CD14-positive monocyte (primary cell): ENCODE results near the gene TGFBR3. TPM values are rescaled to one million over a fixed set of nuclear protein-coding genes. Genes with fewer than 3 reads are reported as not detected.

Experiments used
- DNase-seq, 3 donors: peaks; one replicate each; pipeline ENCODE4 v3.0.0-alpha.2; 2011 to 2022
- H2AFZ ChIP-seq: 2 replicates; pipeline ENCODE4 v1.6.0; 2012; ENCODE audit warnings: mild to moderate bottlenecking, low read depth, low read length, inconsistent platforms; ENCODE audit not compliant: insufficient read depth, poor library complexity, severe bottlenecking
- H3K27ac ChIP-seq, 2 donors: 1 replicate in 1 of 2; 2 replicates in 1 of 2; pipeline ENCODE4 v1.5.1; 2012 to 2013; ENCODE audit warnings: low read length in 2 of 2, control low read depth in 1 of 2, inconsistent platforms in 1 of 2, low read depth in 1 of 2, mild to moderate bottlenecking in 1 of 2
- H3K27me3 ChIP-seq, 2 donors: one replicate each; pipeline versions ENCODE4 v1.6.0 to v1.6.1; 2011 to 2013; ENCODE audit warnings: low read length in 2 of 2; ENCODE audit not compliant: control insufficient read depth in 2 of 2, insufficient read depth in 2 of 2
- H3K36me3 ChIP-seq, 2 donors: replicated peaks in 1 of 2; 1 replicate in 1 of 2; 2 replicates in 1 of 2; pipeline versions ENCODE4 v1.5.1 to v1.6.1; 2012 to 2013; ENCODE audit warnings: low read length in 2 of 2, control low read depth in 1 of 2, inconsistent platforms in 1 of 2, mild to moderate bottlenecking in 1 of 2; ENCODE audit not compliant: insufficient read depth in 2 of 2, control insufficient read depth in 1 of 2
- H3K4me1 ChIP-seq, 2 donors: 1 replicate in 1 of 2; 2 replicates in 1 of 2; pipeline versions ENCODE4 v1.5.1 to v1.6.1; 2012 to 2013; ENCODE audit warnings: low read length in 2 of 2, control low read depth in 1 of 2, inconsistent platforms in 1 of 2, mild to moderate bottlenecking in 1 of 2, moderate library complexity in 1 of 2; ENCODE audit not compliant: insufficient read depth in 2 of 2, control insufficient read depth in 1 of 2
- H3K4me2 ChIP-seq: replicated peaks from 2 replicates; pipeline ENCODE3; 2012; ENCODE audit warnings: low read length, moderate library complexity, mild to moderate bottlenecking; ENCODE audit not compliant: poor library complexity, severe bottlenecking; ENCODE audit errors: extremely low read depth
- H3K4me3 ChIP-seq, 3 experiments: fragments of 200-600 bp in 1 of 3; sonication (generic) in 1 of 3; replicated peaks in 1 of 3; 1 replicate in 2 of 3; 2 replicates in 1 of 3; pipeline ENCODE4 v1.5.1; 2011 to 2013; ENCODE audit warnings: low read length in 3 of 3, mild to moderate bottlenecking in 3 of 3, control low read depth in 2 of 3, low read depth in 2 of 3, inconsistent platforms in 1 of 3, moderate library complexity in 1 of 3
- H3K79me2 ChIP-seq: 2 replicates; pipeline ENCODE4 v1.6.0; 2012; ENCODE audit warnings: mild to moderate bottlenecking, control low read depth, inconsistent platforms, low read length, moderate library complexity; ENCODE audit not compliant: insufficient read depth
- H3K9ac ChIP-seq: 2 replicates; pipeline ENCODE4 v1.6.0; 2017; ENCODE audit warnings: low read length, mild to moderate bottlenecking; ENCODE audit not compliant: insufficient read depth, poor library complexity, severe bottlenecking
- H3K9me3 ChIP-seq, 2 donors: replicated peaks in 1 of 2; 1 replicate in 1 of 2; 2 replicates in 1 of 2; pipeline versions ENCODE4 v1.5.1 to v1.6.1; 2012 to 2013; ENCODE audit warnings: low read length in 2 of 2, control low read depth in 1 of 2; ENCODE audit not compliant: control insufficient read depth in 1 of 2, insufficient read depth in 1 of 2
- H4K20me1 ChIP-seq: 2 replicates; pipeline ENCODE4 v1.6.0; 2012; ENCODE audit warnings: mild to moderate bottlenecking, low read length, control low read depth, moderate library complexity; ENCODE audit not compliant: insufficient read depth
- H3K27ac Mint-ChIP-seq, 7 donors: one replicate each; pipeline ENCODE4 v1.8.0; 2020; ENCODE audit warnings: mild to moderate bottlenecking in 7 of 7, mixed read lengths in 7 of 7, moderate library complexity in 6 of 7, inconsistent platforms in 2 of 7
- H3K27me3 Mint-ChIP-seq, 3 donors: one replicate each; pipeline ENCODE4 v1.8.0; 2021 to 2022; ENCODE audit warnings: low read depth in 3 of 3, mild to moderate bottlenecking in 3 of 3, mixed read lengths in 3 of 3, moderate library complexity in 3 of 3, inconsistent platforms in 1 of 3
- H3K36me3 Mint-ChIP-seq, 2 donors: one replicate each; pipeline ENCODE4 v1.8.0; 2020; ENCODE audit warnings: mixed read lengths in 2 of 2, inconsistent platforms in 1 of 2, mild to moderate bottlenecking in 1 of 2
- H3K4me1 Mint-ChIP-seq: one replicate; pipeline ENCODE4 v1.8.0; 2020; ENCODE audit warnings: mild to moderate bottlenecking, mixed read lengths
- H3K4me3 Mint-ChIP-seq, 2 donors: one replicate each; pipeline ENCODE4 v1.8.0; 2020; ENCODE audit warnings: mild to moderate bottlenecking in 2 of 2, mixed read lengths in 2 of 2, moderate library complexity in 1 of 2
- H3K9me3 Mint-ChIP-seq, 7 donors: one replicate each; pipeline ENCODE4 v1.8.0; 2020 to 2022; ENCODE audit warnings: mixed read lengths in 7 of 7, mild to moderate bottlenecking in 6 of 7, moderate library complexity in 6 of 7, inconsistent platforms in 2 of 7
- WGBS: methylation state at CpG from one replicate; pipeline ENCODE4 v1.1.5; 2013; ENCODE audit warnings: missing lambda C conversion rate; ENCODE audit not compliant: insufficient coverage; 5-methylcytosine and 5-hydroxymethylcytosine counted together
- intact Hi-C, 2 donors: fragments of 100-400 bp; cut with micrococcal nuclease; formaldehyde crosslinking; loops; one replicate each; pipeline versions ENCODE4 v1.15.0 to v1.15.1; 2023
- polyA plus RNA-seq, 3 donors: library from polyadenylated mRNA; depleted of rRNA in 1 of 3; unstranded in 2 of 3; stranded (reverse) in 1 of 3; fragments of 300-500 nt in 2 of 3; fragments of >200 nt in 1 of 3; fragmentation: Illumina TruSeq in 2 of 3; gene quantifications; 1 replicate in 2 of 3; 2 replicates in 1 of 3; pipeline ENCODE4 v1.2.3, GENCODE V29; 2012 to 2021
- TF ChIP-seq, protein P1 (sequence below): fragments of 200-600 bp; IDR thresholded peaks from one replicate; pipeline ENCODE4 v1.8.0; 2022; ENCODE audit warnings: antibody characterized with exemption, mild to moderate bottlenecking

The TGFBR3 gene
- polyA plus RNA-seq, 3 donors, result 0.09 to 0.28 (median 0.20) TPM

DNA sequence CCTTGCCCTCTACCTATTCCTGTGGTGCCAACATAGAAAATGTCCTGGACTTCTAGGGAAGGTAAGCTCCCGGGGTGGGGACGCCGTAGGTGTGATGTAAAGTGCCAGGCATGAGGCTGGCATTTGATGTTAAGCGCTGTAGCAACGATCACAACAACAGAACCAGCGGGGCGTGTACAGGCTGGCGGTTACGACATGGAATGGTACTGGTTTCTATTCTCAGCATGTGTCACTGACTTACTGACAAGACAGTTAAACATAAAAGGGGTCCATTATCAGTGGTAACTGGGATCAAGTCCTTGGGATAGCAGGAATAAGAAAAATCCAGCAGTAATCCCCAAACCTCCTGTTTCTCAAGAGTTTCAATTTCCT, 58.9 kb downstream of the TGFBR3 start:
- Histone ChIP-seq H3K4me3 (no peak overlapping the region), H2AFZ (no peak overlapping the region), H3K4me2 (no peak overlapping the region), H3K36me3 (no peaks in the 10 kb centered on the region), H3K27me3 (no peaks in the 10 kb centered on the region), H3K9ac (no peak overlapping the region), H3K79me2 (no peaks in the 10 kb centered on the region), H3K27ac (no peak overlapping the region), H3K9me3 (no peaks in the 10 kb centered on the region), H4K20me1 (no peaks in the 10 kb centered on the region), H3K4me1 (peaks cover 6 to 8% of the 10 kb centered on the region in 2 donors)
- H3K36me3 Mint-ChIP-seq, result no peaks in the 10 kb centered on the region
- H3K4me1 Mint-ChIP-seq, result peaks cover 11% of the 10 kb centered on the region
- intact Hi-C loops, result no loop called here
- H3K9me3 Mint-ChIP-seq, result peaks cover 0 to 2% (median 0%) of the 10 kb centered on the region in 7 donors
- no peak for DNase-seq
- no peak overlapping the region for H3K4me3 Mint-ChIP-seq
- WGBS, result 85% methylated on average over 5 of the region's 9 CpGs
- peaks cover 0 to 5% (median 2%) of the 10 kb centered on the region in 3 donors for H3K27me3 Mint-ChIP-seq
- TF ChIP-seq, protein P1, sequence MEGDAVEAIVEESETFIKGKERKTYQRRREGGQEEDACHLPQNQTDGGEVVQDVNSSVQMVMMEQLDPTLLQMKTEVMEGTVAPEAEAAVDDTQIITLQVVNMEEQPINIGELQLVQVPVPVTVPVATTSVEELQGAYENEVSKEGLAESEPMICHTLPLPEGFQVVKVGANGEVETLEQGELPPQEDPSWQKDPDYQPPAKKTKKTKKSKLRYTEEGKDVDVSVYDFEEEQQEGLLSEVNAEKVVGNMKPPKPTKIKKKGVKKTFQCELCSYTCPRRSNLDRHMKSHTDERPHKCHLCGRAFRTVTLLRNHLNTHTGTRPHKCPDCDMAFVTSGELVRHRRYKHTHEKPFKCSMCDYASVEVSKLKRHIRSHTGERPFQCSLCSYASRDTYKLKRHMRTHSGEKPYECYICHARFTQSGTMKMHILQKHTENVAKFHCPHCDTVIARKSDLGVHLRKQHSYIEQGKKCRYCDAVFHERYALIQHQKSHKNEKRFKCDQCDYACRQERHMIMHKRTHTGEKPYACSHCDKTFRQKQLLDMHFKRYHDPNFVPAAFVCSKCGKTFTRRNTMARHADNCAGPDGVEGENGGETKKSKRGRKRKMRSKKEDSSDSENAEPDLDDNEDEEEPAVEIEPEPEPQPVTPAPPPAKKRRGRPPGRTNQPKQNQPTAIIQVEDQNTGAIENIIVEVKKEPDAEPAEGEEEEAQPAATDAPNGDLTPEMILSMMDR, result no peak
- H3K27ac Mint-ChIP-seq, result no peak overlapping the region

DNA sequence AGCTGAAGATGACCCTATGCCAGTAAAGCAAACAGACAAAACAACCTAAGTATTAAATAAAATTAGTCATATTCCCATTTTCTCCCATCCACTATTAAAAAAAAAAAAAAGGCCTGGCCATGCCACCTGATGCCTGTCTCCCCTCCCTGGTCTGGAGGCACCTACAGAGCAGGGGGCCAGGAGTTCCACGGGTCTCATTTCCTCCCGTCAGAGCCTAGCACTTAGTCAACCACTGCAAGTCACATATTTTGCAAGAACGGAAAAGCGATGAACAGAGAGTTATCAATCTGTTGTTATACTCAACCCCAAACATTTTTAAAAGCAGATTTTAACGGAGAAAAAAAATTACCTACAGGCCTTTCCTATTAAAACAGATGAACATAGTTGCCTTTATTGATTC, 59.3 kb downstream of the TGFBR3 start:
- no peak for DNase-seq
- 80% methylated on average over 1 of the region's 5 CpGs for WGBS
- Histone ChIP-seq H4K20me1 (no peaks in the 10 kb centered on the region), H3K36me3 (no peaks in the 10 kb centered on the region), H3K27me3 (no peaks in the 10 kb centered on the region), H3K79me2 (no peaks in the 10 kb centered on the region), H3K4me3 (no peak overlapping the region), H3K9me3 (no peaks in the 10 kb centered on the region), H3K27ac (no peak overlapping the region), H3K9ac (no peak overlapping the region), H2AFZ (no peak overlapping the region), H3K4me1 (peaks cover 6 to 8% of the 10 kb centered on the region in 2 donors), H3K4me2 (no peak overlapping the region)
- H3K9me3 Mint-ChIP-seq, result peaks cover 0 to 2% (median 0%) of the 10 kb centered on the region in 7 donors
- H3K4me1 Mint-ChIP-seq, result peaks cover 11% of the 10 kb centered on the region
- H3K27ac Mint-ChIP-seq, result no peak overlapping the region
- H3K36me3 Mint-ChIP-seq, result no peaks in the 10 kb centered on the region
- H3K4me3 Mint-ChIP-seq, result no peak overlapping the region
- H3K27me3 Mint-ChIP-seq, result peaks cover 0 to 5% (median 2%) of the 10 kb centered on the region in 3 donors
- intact Hi-C loops, result no loop called here
- TF ChIP-seq, protein P1, result no peak
